Measurements from ENCODE around the gene GOLGA8Q. TPM values are rescaled to one million over a fixed set of nuclear protein-coding genes. Genes with fewer than 3 reads are reported as not detected.
"Not testable (repeated sequence)": the region's sequence is repeated elsewhere in the genome, so short reads cannot be mapped to it uniquely, and the experiment has no call there.

GOLGA8Q gene
- total RNA-seq: 2.3 and 2.5 TPM in 2 replicates
- 0.58 TPM for total RNA-seq (2013)
- 0.48 and 0.89 TPM in 2 replicates for polyA plus RNA-seq
- polyA minus RNA-seq: 1.0 and 1.4 TPM in 2 replicates

DNA sequence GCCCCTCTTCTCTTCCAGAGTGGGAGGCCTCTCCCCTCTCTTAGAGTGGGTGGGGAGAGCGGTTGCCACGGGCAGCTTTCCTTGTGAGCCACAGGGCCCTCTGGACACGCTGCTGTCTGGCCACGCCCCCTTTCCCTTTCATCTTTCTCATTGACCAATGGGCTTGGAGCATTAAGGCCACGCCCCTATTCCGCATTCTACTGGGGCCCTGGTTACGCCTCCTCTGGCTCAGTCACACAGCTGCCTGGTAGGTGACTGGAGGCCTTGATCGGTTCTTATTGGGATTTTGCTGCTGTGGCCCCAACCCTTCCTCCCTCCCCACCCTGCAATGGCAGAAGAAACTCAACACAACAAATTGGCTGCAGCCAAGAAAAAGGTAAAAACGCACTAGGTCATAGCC, at the start of gene GOLGA8Q:
Gene GOLGA8Q (plus strand): TSS at position 301 of the 400 bp plus-strand sequence. CDS start 28 bp downstream, at position 329.
- H3K27me3 ChIP-seq (replicated peaks in 1 of 4; ENCODE audit: control extremely low read depth in 1 of 4, control insufficient read depth in 3 of 4, insufficient read depth in 4 of 4, low read length in 3 of 4); POLR2A ChIA-PET; H3K9ac ChIP-seq (ENCODE audit: low read length); DNase-seq; H3K4me1 Mint-ChIP-seq; H3K27me3 Mint-ChIP-seq; ATAC-seq (ENCODE audit: low read depth); H3K9me3 Mint-ChIP-seq (ENCODE audit: insufficient read depth); H3K4me1 ChIP-seq (ENCODE audit: control insufficient read depth in 2 of 2, insufficient read depth in 2 of 2, low read length in 2 of 2); H3K4me3 Mint-ChIP-seq; H3K4me2 ChIP-seq (replicated peaks; ENCODE audit: low read depth, low read length, poor library complexity, severe bottlenecking); H3K27ac Mint-ChIP-seq; H3K27ac ChIP-seq (ENCODE audit: low read length in 2 of 2); H3K4me3 ChIP-seq (ENCODE audit: control extremely low read depth in 1 of 5, extremely low read depth in 1 of 5, insufficient read depth in 1 of 5, low read depth in 2 of 5, low read length in 4 of 5); H3K79me2 ChIP-seq (ENCODE audit: control insufficient read depth, insufficient read depth, low read length); CTCF ChIA-PET; H4K20me1 ChIP-seq (ENCODE audit: control insufficient read depth, insufficient read depth, low read length, poor library complexity, severe bottlenecking); H3K9me3 ChIP-seq (ENCODE audit: control extremely low read depth in 1 of 3, control insufficient read depth in 2 of 3, insufficient read depth in 1 of 3, low read length in 2 of 3); intact Hi-C loops (cut with micrococcal nuclease); H2AFZ ChIP-seq (ENCODE audit: insufficient read depth, low read depth, low read length, poor library complexity, severe bottlenecking); H3K36me3 ChIP-seq (replicated peaks in 1 of 2; ENCODE audit: control extremely low read depth in 1 of 2, control insufficient read depth in 1 of 2, extremely low read depth in 1 of 2, insufficient read depth in 2 of 2, low read length in 1 of 2): not testable (repeated sequence)
- WGBS (ENCODE audit: insufficient coverage): no CpG with 5 or more reads among the region's 9 CpGs

DNA sequence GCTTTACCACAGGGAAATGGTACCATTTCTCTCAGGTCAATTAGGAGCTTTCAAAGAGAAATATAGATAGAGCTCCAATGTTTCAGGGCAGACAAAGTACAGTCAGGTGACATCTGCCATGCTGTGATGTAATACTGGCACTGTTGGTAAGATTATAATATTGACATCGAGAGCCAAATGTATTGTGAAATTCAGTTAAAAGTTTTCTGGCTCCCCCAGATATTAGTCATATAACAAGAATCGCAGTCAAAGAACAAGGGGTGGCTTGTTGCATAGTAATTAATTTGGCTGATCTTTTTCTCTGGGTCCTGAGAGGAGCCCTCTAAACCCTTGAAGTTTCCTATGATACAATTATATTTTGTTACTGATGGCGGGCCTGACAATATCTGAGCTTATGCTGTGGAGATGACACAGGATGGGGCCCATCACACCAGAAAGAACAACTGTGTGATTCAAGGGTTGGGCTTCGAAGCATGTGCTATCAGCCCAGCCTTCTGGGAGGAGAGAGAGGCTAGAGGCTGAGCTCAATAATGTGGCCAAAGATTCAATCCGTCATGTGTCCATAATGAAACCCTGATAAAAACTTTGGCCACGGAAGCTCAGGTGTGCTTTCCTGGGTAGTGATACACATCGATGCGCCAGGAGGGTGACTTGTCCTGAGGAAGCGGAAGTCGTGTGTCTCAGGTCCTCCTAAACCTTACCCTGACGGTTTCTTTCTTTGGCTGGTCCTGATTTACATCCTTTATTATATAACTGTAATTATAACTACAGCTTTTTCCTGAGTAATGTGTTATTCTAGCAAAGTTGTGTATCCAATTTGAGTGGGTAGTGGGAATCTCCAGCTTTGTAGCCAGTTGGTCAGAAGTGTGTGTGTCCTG, 48.7 kb upstream of the GOLGA8Q start:
- H3K36me3 ChIP-seq (replicated peaks in 1 of 2; ENCODE audit: control extremely low read depth in 1 of 2, control insufficient read depth in 1 of 2, extremely low read depth in 1 of 2, insufficient read depth in 2 of 2, low read length in 1 of 2); intact Hi-C loops (cut with micrococcal nuclease); H3K79me2 ChIP-seq (ENCODE audit: control insufficient read depth, insufficient read depth, low read length); H3K27ac Mint-ChIP-seq; H3K4me1 Mint-ChIP-seq; DNase-seq; ATAC-seq (ENCODE audit: low read depth); H3K27me3 ChIP-seq (replicated peaks in 1 of 4; ENCODE audit: control extremely low read depth in 1 of 4, control insufficient read depth in 3 of 4, insufficient read depth in 4 of 4, low read length in 3 of 4); H3K9me3 Mint-ChIP-seq (ENCODE audit: insufficient read depth); H3K9me3 ChIP-seq (ENCODE audit: control extremely low read depth in 1 of 3, control insufficient read depth in 2 of 3, insufficient read depth in 1 of 3, low read length in 2 of 3); CTCF ChIA-PET; H3K4me1 ChIP-seq (ENCODE audit: control insufficient read depth in 2 of 2, insufficient read depth in 2 of 2, low read length in 2 of 2); H2AFZ ChIP-seq (ENCODE audit: insufficient read depth, low read depth, low read length, poor library complexity, severe bottlenecking); H3K4me3 ChIP-seq (ENCODE audit: control extremely low read depth in 1 of 5, extremely low read depth in 1 of 5, insufficient read depth in 1 of 5, low read depth in 2 of 5, low read length in 4 of 5); H3K27ac ChIP-seq (ENCODE audit: low read length in 2 of 2); POLR2A ChIA-PET; H3K4me3 Mint-ChIP-seq; H3K27me3 Mint-ChIP-seq; H3K4me2 ChIP-seq (replicated peaks; ENCODE audit: low read depth, low read length, poor library complexity, severe bottlenecking); H3K9ac ChIP-seq (ENCODE audit: low read length); H4K20me1 ChIP-seq (ENCODE audit: control insufficient read depth, insufficient read depth, low read length, poor library complexity, severe bottlenecking): not testable (repeated sequence)
- no CpG with 5 or more reads among the region's 11 CpGs for WGBS (ENCODE audit: insufficient coverage)

DNA sequence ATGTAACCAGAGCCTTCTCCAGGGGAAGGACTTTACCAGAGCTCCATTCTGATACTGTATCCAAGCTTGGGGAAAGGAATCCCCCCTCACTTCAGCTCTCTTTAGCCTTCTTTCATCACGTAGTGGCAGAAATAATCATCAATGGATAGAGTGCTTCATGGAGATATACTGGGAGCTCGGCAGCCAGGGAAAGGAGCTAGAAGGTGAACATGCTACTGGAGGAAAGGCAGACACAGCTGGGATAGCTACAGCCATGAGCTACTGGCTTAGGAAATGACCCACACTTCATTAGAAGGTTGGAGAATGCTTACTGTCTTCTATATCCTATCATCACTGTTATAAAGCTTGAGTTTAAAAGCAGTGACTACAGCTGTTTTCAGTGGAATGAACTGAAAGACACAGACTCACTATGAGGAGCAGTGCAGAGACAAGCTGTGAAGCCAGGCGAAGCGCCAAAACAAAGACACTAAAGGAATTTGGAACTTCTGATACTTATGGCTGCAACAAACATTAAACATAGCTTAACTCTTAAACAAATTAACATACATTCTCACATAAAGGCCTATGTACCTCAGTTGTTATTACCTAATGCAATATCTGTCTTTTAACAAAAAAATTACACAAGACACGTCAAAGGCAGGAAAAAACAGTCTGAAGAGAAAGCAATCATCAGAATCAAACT, 47.5 kb upstream of the GOLGA8Q start:
- H3K27ac ChIP-seq (ENCODE audit: low read length in 2 of 2); H3K27me3 ChIP-seq (replicated peaks in 1 of 4; ENCODE audit: control extremely low read depth in 1 of 4, control insufficient read depth in 3 of 4, insufficient read depth in 4 of 4, low read length in 3 of 4); H3K4me1 ChIP-seq (ENCODE audit: control insufficient read depth in 2 of 2, insufficient read depth in 2 of 2, low read length in 2 of 2); H3K4me3 ChIP-seq (ENCODE audit: control extremely low read depth in 1 of 5, extremely low read depth in 1 of 5, insufficient read depth in 1 of 5, low read depth in 2 of 5, low read length in 4 of 5); DNase-seq; POLR2A ChIA-PET; H2AFZ ChIP-seq (ENCODE audit: insufficient read depth, low read depth, low read length, poor library complexity, severe bottlenecking); ATAC-seq (ENCODE audit: low read depth); intact Hi-C loops (cut with micrococcal nuclease); H3K4me3 Mint-ChIP-seq; H3K27me3 Mint-ChIP-seq; H3K36me3 ChIP-seq (replicated peaks in 1 of 2; ENCODE audit: control extremely low read depth in 1 of 2, control insufficient read depth in 1 of 2, extremely low read depth in 1 of 2, insufficient read depth in 2 of 2, low read length in 1 of 2); H3K9ac ChIP-seq (ENCODE audit: low read length); H3K4me2 ChIP-seq (replicated peaks; ENCODE audit: low read depth, low read length, poor library complexity, severe bottlenecking); H3K9me3 ChIP-seq (ENCODE audit: control extremely low read depth in 1 of 3, control insufficient read depth in 2 of 3, insufficient read depth in 1 of 3, low read length in 2 of 3); H3K4me1 Mint-ChIP-seq; H3K9me3 Mint-ChIP-seq (ENCODE audit: insufficient read depth); H3K79me2 ChIP-seq (ENCODE audit: control insufficient read depth, insufficient read depth, low read length); H4K20me1 ChIP-seq (ENCODE audit: control insufficient read depth, insufficient read depth, low read length, poor library complexity, severe bottlenecking); CTCF ChIA-PET; H3K27ac Mint-ChIP-seq: not testable (repeated sequence)
- WGBS (ENCODE audit: insufficient coverage): no CpG with 5 or more reads among the region's 5 CpGs

DNA sequence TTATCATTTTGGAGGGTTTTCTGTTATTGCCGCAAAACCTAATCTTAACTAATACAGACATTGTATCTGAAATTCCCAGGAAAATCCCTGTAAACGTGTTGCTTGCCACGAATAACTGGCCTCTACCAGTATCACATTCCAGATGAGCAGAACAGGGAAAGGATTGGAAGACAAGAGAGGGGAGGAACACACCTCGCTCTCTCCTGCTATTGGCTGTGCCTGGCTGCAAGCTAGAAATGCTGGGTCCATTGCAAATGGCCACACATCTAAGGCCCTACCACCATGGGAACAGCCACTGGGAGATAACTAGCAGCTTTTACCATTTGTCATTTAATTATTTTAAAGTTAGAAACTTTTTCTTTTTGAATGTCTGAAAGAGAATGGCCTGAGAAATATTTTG, 37.3 kb upstream of the GOLGA8Q start:
- DNase-seq; H3K4me3 Mint-ChIP-seq; CTCF ChIA-PET; POLR2A ChIA-PET; intact Hi-C loops (cut with micrococcal nuclease); H3K36me3 ChIP-seq (replicated peaks in 1 of 2; ENCODE audit: control extremely low read depth in 1 of 2, control insufficient read depth in 1 of 2, extremely low read depth in 1 of 2, insufficient read depth in 2 of 2, low read length in 1 of 2); H3K4me3 ChIP-seq (ENCODE audit: control extremely low read depth in 1 of 5, extremely low read depth in 1 of 5, insufficient read depth in 1 of 5, low read depth in 2 of 5, low read length in 4 of 5); H3K27me3 Mint-ChIP-seq; H3K4me2 ChIP-seq (replicated peaks; ENCODE audit: low read depth, low read length, poor library complexity, severe bottlenecking); H3K9me3 ChIP-seq (ENCODE audit: control extremely low read depth in 1 of 3, control insufficient read depth in 2 of 3, insufficient read depth in 1 of 3, low read length in 2 of 3); H3K27me3 ChIP-seq (replicated peaks in 1 of 4; ENCODE audit: control extremely low read depth in 1 of 4, control insufficient read depth in 3 of 4, insufficient read depth in 4 of 4, low read length in 3 of 4); H4K20me1 ChIP-seq (ENCODE audit: control insufficient read depth, insufficient read depth, low read length, poor library complexity, severe bottlenecking); H3K9me3 Mint-ChIP-seq (ENCODE audit: insufficient read depth); ATAC-seq (ENCODE audit: low read depth); H3K9ac ChIP-seq (ENCODE audit: low read length); H2AFZ ChIP-seq (ENCODE audit: insufficient read depth, low read depth, low read length, poor library complexity, severe bottlenecking); H3K27ac Mint-ChIP-seq; H3K4me1 ChIP-seq (ENCODE audit: control insufficient read depth in 2 of 2, insufficient read depth in 2 of 2, low read length in 2 of 2); H3K79me2 ChIP-seq (ENCODE audit: control insufficient read depth, insufficient read depth, low read length); H3K27ac ChIP-seq (ENCODE audit: low read length in 2 of 2); H3K4me1 Mint-ChIP-seq: not testable (repeated sequence)
- WGBS (ENCODE audit: insufficient coverage): no CpG with 5 or more reads among the region's 4 CpGs

All from B cell (primary cell).